Vagina (tissue), 2 donors: ENCODE measurements around the gene PCF11. TPM values are rescaled to one million over a fixed set of nuclear protein-coding genes. Genes with fewer than 3 reads are reported as not detected.

ENCODE experiments used
- DNase-seq, 2 donors: peaks; one replicate each; pipeline ENCODE4 v3.0.0-alpha.2; 2017; ENCODE audit errors: extremely low spot score in 2 of 2
- H3K27ac ChIP-seq: fragments of 200-600 bp; sonication (generic); one replicate; pipeline ENCODE4 v1.5.1; 2019
- H3K27me3 ChIP-seq: fragments of 200-600 bp; sonication (generic); one replicate; pipeline ENCODE4 v1.5.1; 2019
- H3K36me3 ChIP-seq, 2 donors: fragments of 200-600 bp; sonication (generic); one replicate each; pipeline ENCODE4 v1.5.1; 2017 to 2019
- H3K4me1 ChIP-seq: fragments of 200-600 bp; sonication (generic); one replicate; pipeline ENCODE4 v1.5.1; 2019
- H3K4me3 ChIP-seq, 2 donors: fragments of 200-600 bp; sonication (generic); 1 replicate in 1 of 2; 2 replicates in 1 of 2; pipeline ENCODE4 v1.5.1; 2016 to 2019
- H3K9me3 ChIP-seq: fragments of 200-600 bp; sonication (generic); one replicate; pipeline ENCODE4 v1.5.1; 2019
- CTCF ChIP-seq, 3 experiments: fragments of 450-650 bp in 2 of 3; fragments of 200-600 bp in 1 of 3; sonication (generic) in 1 of 3; IDR thresholded peaks; one replicate each; pipeline ENCODE4 v1.5.1; 2017 to 2019; ENCODE audit warnings: antibody characterized with exemption in 3 of 3, mild to moderate bottlenecking in 2 of 3, moderate library complexity in 2 of 3
- POLR2A ChIP-seq, 2 donors: fragments of 450-650 bp; IDR thresholded peaks; one replicate each; pipeline ENCODE4 v1.6.1; 2017; ENCODE audit warnings: antibody characterized with exemption in 2 of 2, mild to moderate bottlenecking in 2 of 2, moderate library complexity in 2 of 2
- POLR2AphosphoS5 ChIP-seq, 2 donors: sonication (generic); formaldehyde crosslinking; IDR thresholded peaks; one replicate each; pipeline ENCODE4 v1.9.0; 2017; ENCODE audit warnings: antibody characterized with exemption in 2 of 2, mild to moderate bottlenecking in 2 of 2, low read depth in 1 of 2; ENCODE audit not compliant: insufficient read depth in 1 of 2
- intact Hi-C: fragments of 100-400 bp; cut with DNase I; formaldehyde crosslinking; loops from one replicate; pipeline ENCODE4 v1.15.1; 2023
- total RNA-seq: library from RNA; depleted of rRNA; stranded (reverse); fragments of >200 nt; gene quantifications from one replicate; pipeline ENCODE4 v1.2.3, GENCODE V29; 2016

Gene PCF11
- total RNA-seq, 1 donor from 2014 or later = 102 TPM

DNA sequence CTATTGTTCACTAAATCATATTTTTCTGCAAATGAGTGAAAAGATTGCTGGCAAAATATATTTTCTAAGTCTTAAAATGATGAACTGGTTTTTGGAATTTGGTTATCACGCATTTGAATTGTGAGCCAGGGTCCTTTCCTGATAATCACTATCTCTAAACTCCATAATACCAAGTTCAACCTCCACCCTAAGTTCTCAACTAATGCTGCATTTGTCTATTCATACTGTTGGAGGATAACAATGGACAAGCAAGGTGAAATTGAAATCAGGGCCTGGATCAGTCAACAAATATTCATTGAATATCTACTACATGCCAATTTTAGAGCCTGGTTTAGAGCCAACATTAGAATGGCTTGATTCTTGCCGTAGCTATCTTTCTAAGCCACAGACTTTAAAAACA is 4.7 kb upstream of the PCF11 start:
- Histone ChIP-seq H3K36me3 (no peaks in the 10 kb centered on the region), H3K27ac (no peak overlapping the region), H3K4me3 (no peak overlapping the region), H3K27me3 (no peaks in the 10 kb centered on the region), H3K9me3 (no peaks in the 10 kb centered on the region), H3K4me1 (no peaks in the 10 kb centered on the region)
- DNase-seq = no peak
- intact Hi-C loops = no loop called here
- no peak for TF ChIP-seq CTCF (IDR thresholded peaks at IDR 0.05)
- TF ChIP-seq POLR2AphosphoS5 (IDR thresholded peaks at IDR 0.05; ENCODE audit: insufficient read depth in 1 of 2, low read depth in 1 of 2) = no peak
- no peak for TF ChIP-seq POLR2A (IDR thresholded peaks at IDR 0.05)

GRCh38 chr11:83153764-83154163 is 3.2 kb upstream of the PCF11 start:
- no peak overlapping the region for H3K27ac ChIP-seq
- H3K4me3 ChIP-seq = no peak overlapping the region
- H3K9me3 ChIP-seq = no peaks in the 10 kb centered on the region
- H3K36me3 ChIP-seq = no peaks in the 10 kb centered on the region
- no peak for DNase-seq
- no peaks in the 10 kb centered on the region for H3K27me3 ChIP-seq
- intact Hi-C loops = no loop called here
- no peak for TF ChIP-seq CTCF (IDR thresholded peaks at IDR 0.05)
- TF ChIP-seq POLR2AphosphoS5 (IDR thresholded peaks at IDR 0.05; ENCODE audit: insufficient read depth in 1 of 2, low read depth in 1 of 2) = no peak
- no peak for TF ChIP-seq POLR2A (IDR thresholded peaks at IDR 0.05)
- peaks cover under 1% of the 10 kb centered on the region for H3K4me1 ChIP-seq

DNA sequence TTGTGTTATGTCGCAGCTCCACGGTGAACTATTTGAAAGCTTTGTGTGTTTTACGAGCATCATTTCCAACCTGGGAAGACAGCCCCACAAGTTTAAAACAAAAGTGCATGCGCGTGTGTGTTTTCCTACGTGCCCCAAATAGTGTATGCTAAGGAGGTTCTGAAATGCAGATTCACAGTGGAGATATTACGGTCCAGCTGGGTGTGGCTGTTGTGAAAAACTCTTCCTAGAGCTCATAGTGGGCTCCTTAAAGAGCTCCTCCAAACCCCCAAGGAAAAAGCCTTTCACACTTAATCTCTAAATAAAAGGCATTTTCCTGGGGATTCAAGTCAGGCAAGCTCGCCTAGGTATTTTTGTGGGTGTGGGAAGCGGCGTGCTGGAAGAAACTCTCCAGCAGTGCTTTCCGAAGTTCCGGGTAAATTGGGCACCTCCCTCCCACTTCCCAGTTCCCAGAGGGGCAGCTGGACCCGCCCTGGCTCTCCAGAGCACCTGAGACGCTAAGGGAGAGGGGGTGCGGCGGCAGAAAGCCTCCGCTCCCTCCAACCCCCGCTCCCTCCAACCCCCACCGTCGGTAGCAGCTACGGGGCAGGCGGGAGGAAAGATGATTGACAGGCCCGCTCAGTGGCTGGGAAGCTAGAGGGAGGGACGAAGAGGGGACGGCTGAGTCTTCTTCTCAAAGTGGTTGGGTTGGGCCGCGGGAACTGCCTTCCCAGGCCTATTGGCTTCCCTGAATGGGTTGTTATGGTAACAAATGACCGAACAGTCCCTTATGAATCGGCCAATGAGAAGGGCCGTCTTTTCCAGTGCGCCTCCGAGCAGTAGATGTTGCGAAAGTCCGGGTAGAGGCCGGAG is 561 bp upstream of the PCF11 start:
- Histone ChIP-seq H3K27ac (peak overlapping the region; percentile 99), H3K36me3 (no peaks in the 10 kb centered on the region), H3K4me1 (peaks cover 27% of the 10 kb centered on the region), H3K9me3 (no peaks in the 10 kb centered on the region), H3K27me3 (no peaks in the 10 kb centered on the region), H3K4me3 (peak overlapping the region; percentile 79 to 93)
- peak; percentile 100 for DNase-seq
- peak in 1 of 2 donors; percentile 95 for TF ChIP-seq POLR2AphosphoS5 (IDR thresholded peaks at IDR 0.05; ENCODE audit: insufficient read depth in 1 of 2, low read depth in 1 of 2)
- TF ChIP-seq CTCF (IDR thresholded peaks at IDR 0.05) = no peak
- TF ChIP-seq POLR2A (IDR thresholded peaks at IDR 0.05) = peak; percentile 86 to 99
- intact Hi-C loops = loop anchor here (2.0 kb wide), 1 partner anchor 86 kb away; the partner anchor contains the start of gene RAB30

GRCh38 chr11:83157594-83158356 is 844 bp downstream of the PCF11 start:
- H3K27me3 ChIP-seq = no peaks in the 10 kb centered on the region
- H3K27ac ChIP-seq = peak overlapping the region; percentile 99
- H3K4me1 ChIP-seq = peaks cover 41% of the 10 kb centered on the region
- H3K36me3 ChIP-seq = no peaks in the 10 kb centered on the region
- intact Hi-C loops = loop anchor here (2.0 kb wide), 1 partner anchor 87 kb away; the partner anchor contains the start of gene RAB30
- H3K9me3 ChIP-seq = no peaks in the 10 kb centered on the region
- DNase-seq = peak in 1 of 2 donors; percentile 94
- peak overlapping the region; percentile 92 to 93 for H3K4me3 ChIP-seq
- no peak for TF ChIP-seq CTCF (IDR thresholded peaks at IDR 0.05)
- TF ChIP-seq POLR2AphosphoS5 (IDR thresholded peaks at IDR 0.05; ENCODE audit: insufficient read depth in 1 of 2, low read depth in 1 of 2) = peak in 1 of 2 donors; percentile 31
